GM12878 (cell line): Measurements from ENCODE around the gene HACE1. TPM values are rescaled to one million over a fixed set of nuclear protein-coding genes. Genes with fewer than 3 reads are reported as not detected.

Experiments used
- ATAC-seq: fragments of 200-7000 bp; cut with Tn5 transposase; 3 replicates; pipeline ENCODE4 v1.9.1; 2020; ENCODE audit warnings: mild to moderate bottlenecking, moderate library complexity
- BruUV-seq: library from RNA; stranded (reverse); fragments of 400-500 nt; replicated peaks from 2 replicates; lab custom pipeline; 2021; lab: Mats Ljungman, UMichigan
- CTCF ChIA-PET: fragments of 300-600 bp; sonication (Branson Sonifier 250); formaldehyde crosslinking; extraction: SDS; loops from one replicate; lab custom pipeline; 2021; ENCODE audit warnings: inconsistent platforms; lab: Yijun Ruan, JAX
- POLR2A ChIA-PET: fragments of 350-600 bp; formaldehyde crosslinking; extraction: SDS; loops from one replicate; lab custom pipeline; 2021; ENCODE audit warnings: inconsistent platforms; lab: Charles Lee
- RAD21 ChIA-PET: fragments of 300-600 bp; sonication (Branson Sonifier 250); formaldehyde crosslinking; loops from one replicate; lab custom pipeline; 2023; ENCODE audit warnings: antibody characterized with exemption; ENCODE audit not compliant: unreplicated experiment; lab: Charles Lee
- SMC1A ChIA-PET: fragments of 300-600 bp; sonication (Branson Sonifier 250); formaldehyde crosslinking; loops from one replicate; lab custom pipeline; 2023; ENCODE audit not compliant: unreplicated experiment, uncharacterized antibody; lab: Charles Lee
- DNase-seq: peaks from one replicate; pipeline ENCODE4 v3.0.0-alpha.2; 2011; ENCODE audit warnings: low read depth, low spot score
- FAIRE-seq: peaks from 3 replicates; lab custom pipeline; 2011; peaks lifted over from hg19 to GRCh38; lab: Jason Lieb, UNC
- H2AFZ ChIP-seq: 2 replicates; pipeline ENCODE4 v1.6.0; 2011; ENCODE audit warnings: low read depth, low read length, control low read depth; ENCODE audit not compliant: control insufficient read depth
- H3K27ac ChIP-seq: 2 replicates; pipeline ENCODE4 v1.5.1; 2011; ENCODE audit warnings: control low read depth; ENCODE audit not compliant: control insufficient read depth, insufficient read depth
- H3K27me3 ChIP-seq, 2 experiments: replicated peaks in 1 of 2; 2 replicates each; pipeline versions ENCODE4 v1.6.0 to v1.6.1; 2011; ENCODE audit warnings: low read length in 1 of 2; ENCODE audit not compliant: control insufficient read depth in 2 of 2, insufficient read depth in 2 of 2
- H3K36me3 ChIP-seq, 2 experiments: 2 replicates each; pipeline ENCODE4 v1.5.1; 2011; ENCODE audit warnings: low read length in 1 of 2; ENCODE audit not compliant: control insufficient read depth in 2 of 2, insufficient read depth in 2 of 2
- H3K4me1 ChIP-seq: 2 replicates; pipeline ENCODE4 v1.6.1; 2011; ENCODE audit warnings: mild to moderate bottlenecking, low read length, moderate library complexity, mixed read lengths; ENCODE audit not compliant: control insufficient read depth, insufficient read depth
- H3K4me2 ChIP-seq: 2 replicates; pipeline ENCODE4 v1.6.0; 2011; ENCODE audit warnings: control low read depth; ENCODE audit not compliant: control insufficient read depth, insufficient read depth
- H3K4me3 ChIP-seq: fragments of 200-600 bp; sonication (generic); 2 replicates; pipeline ENCODE4 v1.5.1; 2016
- H3K79me2 ChIP-seq: 2 replicates; pipeline ENCODE4 v1.6.0; 2011; ENCODE audit warnings: low read length; ENCODE audit not compliant: control insufficient read depth, insufficient read depth
- H3K9ac ChIP-seq: 2 replicates; pipeline ENCODE4 v1.8.0; 2011; ENCODE audit warnings: low read length, control low read depth, mixed read lengths; ENCODE audit not compliant: control insufficient read depth, insufficient read depth
- H3K9me3 ChIP-seq: replicated peaks from 3 replicates; pipeline ENCODE4 v1.5.1; 2011; ENCODE audit warnings: mild to moderate bottlenecking, low read length; ENCODE audit not compliant: control insufficient read depth, insufficient read depth
- H4K20me1 ChIP-seq: 2 replicates; pipeline ENCODE4 v1.6.0; 2011; ENCODE audit not compliant: control insufficient read depth, insufficient read depth
- BMI1 ChIP-seq: fragments of 450-650 bp; IDR thresholded peaks from 2 replicates; pipeline ENCODE4 v1.6.1; 2016; ENCODE audit warnings: mild to moderate bottlenecking, moderate library complexity, borderline replicate concordance
- CBFB ChIP-seq: IDR thresholded peaks from 2 replicates; pipeline ENCODE4 v1.6.1; 2016; ENCODE audit warnings: antibody characterized with exemption, low read depth
- CEBPZ ChIP-seq: fragments of 150-350 bp; IDR thresholded peaks from 2 replicates; pipeline ENCODE4 v1.6.1; 2016; ENCODE audit warnings: low read depth, low read length
- CHD4 ChIP-seq: fragments of 200-600 bp; sonication (generic); IDR thresholded peaks from 2 replicates; pipeline ENCODE4 v1.6.1; 2016; ENCODE audit warnings: mild to moderate bottlenecking
- ETV6 ChIP-seq, 2 experiments: fragments of 450-650 bp in 1 of 2; IDR thresholded peaks in 1 of 2; conservative IDR thresholded peaks in 1 of 2; 2 replicates each; pipeline ENCODE4 v1.6.1; 2014; ENCODE audit warnings: antibody characterized with exemption in 1 of 2, borderline replicate concordance in 1 of 2, low read depth in 1 of 2, mild to moderate bottlenecking in 1 of 2, moderate library complexity in 1 of 2
- LARP7 ChIP-seq: fragments of 450-650 bp; IDR thresholded peaks from 2 replicates; pipeline ENCODE4 v1.6.1; 2017; ENCODE audit warnings: mild to moderate bottlenecking
- MYB ChIP-seq: fragments of 150-350 bp; IDR thresholded peaks from 2 replicates; pipeline ENCODE4 v1.6.1; 2014; ENCODE audit warnings: mild to moderate bottlenecking, low read depth, low read length, borderline replicate concordance
- POLR2AphosphoS2 ChIP-seq: IDR thresholded peaks from 2 replicates; pipeline ENCODE4 v1.6.1; 2011; ENCODE audit warnings: low read depth, mild to moderate bottlenecking, low read length, improper control_type of control experiment, moderate library complexity
- TBL1XR1 ChIP-seq: IDR thresholded peaks from 2 replicates; pipeline ENCODE4 v1.6.1; 2012; ENCODE audit warnings: low read depth, low read length, improper control_type of control experiment
- WGBS: methylation state at CpG from one replicate; pipeline ENCODE4 v1.1.6; 2016; ENCODE audit warnings: low lambda C conversion rate; ENCODE audit not compliant: insufficient replicate concordance, insufficient coverage; ENCODE audit errors: missing lambda C conversion rate; 5-methylcytosine and 5-hydroxymethylcytosine counted together
- in situ Hi-C: fragments of 300-500 bp; cut with MboI; formaldehyde crosslinking; loops from 9 replicates; pipeline ENCODE4 v1.14.3; 2018; ENCODE audit warnings: mixed read lengths
- intact Hi-C: fragments of 100-400 bp; cut with micrococcal nuclease; formaldehyde crosslinking; loops from one replicate; pipeline ENCODE4 v1.14.2; 2022; ENCODE audit not compliant: unreplicated experiment
- polyA plus RNA-seq, 11 experiments: library from polyadenylated mRNA; depleted of rRNA in 4 of 11; unstranded in 6 of 11; stranded (reverse) in 5 of 11; fragments of >200 nt; fragmentation: Nextera tagmentation in 4 of 11; fragmentation: Illumina TruSeq in 1 of 11; extraction: Ambion mirVana in 4 of 11; extraction: Trizol in 1 of 11; gene quantifications; 1 replicate in 1 of 11; 2 replicates in 10 of 11; pipeline versions ENCODE4 v1.2.1 to v1.2.3, GENCODE V29; 2011 to 2016; ENCODE audit warnings: inconsistent platforms in 2 of 11, missing spikeins in 2 of 11, low read depth in 1 of 11
- total RNA-seq, 4 experiments: library from RNA; depleted of rRNA in 3 of 4; stranded (reverse); fragments of >200 nt in 3 of 4; fragmentation: Illumina TruSeq in 1 of 4; extraction: Trizol in 1 of 4; gene quantifications; 2 replicates each; pipeline versions ENCODE4 v1.2.1 to v1.2.3, GENCODE V29; 2013 to 2021
- TF ChIP-seq, protein P1 (sequence below), 3 experiments: IDR thresholded peaks in 2 of 3; conservative IDR thresholded peaks in 1 of 3; 2 replicates each; pipeline ENCODE4 v1.5.1; 2011; ENCODE audit warnings: low read depth in 3 of 3, low read length in 3 of 3, mild to moderate bottlenecking in 3 of 3, control low read depth in 2 of 3, moderate library complexity in 2 of 3, inconsistent platforms in 1 of 3, mixed read lengths in 1 of 3; ENCODE audit not compliant: control insufficient read depth in 2 of 3, insufficient read depth in 1 of 3; ENCODE audit errors: extremely low read depth in 1 of 3

The HACE1 gene
- total and polyA plus RNA-seq, 10 of the 15 experiments (the other 5 are each of a cell fraction or from before 2014, with no cell fraction given): 1.6 to 16.9 (median 5.6) TPM

DNA sequence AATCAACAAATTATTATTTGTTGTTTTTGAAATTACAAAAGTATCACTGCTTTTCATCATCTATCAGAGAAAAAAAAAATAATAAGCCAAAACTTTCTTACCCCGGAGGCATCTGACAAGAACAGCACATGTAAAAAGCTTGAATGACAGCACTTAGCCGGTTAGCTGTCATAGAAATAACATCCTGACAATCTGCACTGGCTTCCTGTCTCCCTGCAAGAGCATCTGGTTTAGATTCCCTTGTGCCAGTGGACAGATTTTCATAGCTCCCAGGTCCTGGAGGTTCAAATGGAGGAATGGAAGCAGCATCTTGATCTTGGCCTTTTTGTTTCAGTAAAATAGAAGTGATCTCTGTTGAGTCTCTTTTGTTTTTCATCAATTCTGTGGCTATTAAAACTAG lies 74.8 kb downstream of the HACE1 start:
- peaks cover 3% of the 10 kb centered on the region; the same call in 1 of the 2 replicates for H3K4me1 ChIP-seq
- intact Hi-C loops (no loop called here), in situ Hi-C loops (loop anchor here (5.0 kb wide), 1 partner anchor 292 kb away; no protein-coding TSS in a partner anchor)
- H3K27ac ChIP-seq: no peak overlapping the region
- no peak overlapping the region for H2AFZ ChIP-seq
- H3K4me3 ChIP-seq: no peak overlapping the region
- no peaks in the 10 kb centered on the region for H4K20me1 ChIP-seq
- no peak overlapping the region for H3K4me2 ChIP-seq
- ATAC-seq: no peak
- H3K36me3 ChIP-seq: no peaks in the 10 kb centered on the region; a peak in 1 of 4 replicates
- no peak for FAIRE-seq
- POLR2A ChIA-PET: no interaction called here
- SMC1A ChIA-PET: no interaction called here
- H3K9ac ChIP-seq: no peak overlapping the region
- CTCF ChIA-PET: interaction anchor here (0.6 to 1.7 kb wide), 2 partner anchors 12 to 48 kb away, joined by 3 to 4 read pairs; no protein-coding TSS in a partner anchor
- no peaks in the 10 kb centered on the region for H3K79me2 ChIP-seq
- BruUV-seq: no TSS peak
- H3K9me3 ChIP-seq: no peaks in the 10 kb centered on the region
- TF ChIP-seq CBFB: no peak
- 98% methylated on average over 2 of the region's 2 CpGs for WGBS
- H3K27me3 ChIP-seq: no peaks in the 10 kb centered on the region
- no peak for DNase-seq
- RAD21 ChIA-PET: no interaction called here

DNA sequence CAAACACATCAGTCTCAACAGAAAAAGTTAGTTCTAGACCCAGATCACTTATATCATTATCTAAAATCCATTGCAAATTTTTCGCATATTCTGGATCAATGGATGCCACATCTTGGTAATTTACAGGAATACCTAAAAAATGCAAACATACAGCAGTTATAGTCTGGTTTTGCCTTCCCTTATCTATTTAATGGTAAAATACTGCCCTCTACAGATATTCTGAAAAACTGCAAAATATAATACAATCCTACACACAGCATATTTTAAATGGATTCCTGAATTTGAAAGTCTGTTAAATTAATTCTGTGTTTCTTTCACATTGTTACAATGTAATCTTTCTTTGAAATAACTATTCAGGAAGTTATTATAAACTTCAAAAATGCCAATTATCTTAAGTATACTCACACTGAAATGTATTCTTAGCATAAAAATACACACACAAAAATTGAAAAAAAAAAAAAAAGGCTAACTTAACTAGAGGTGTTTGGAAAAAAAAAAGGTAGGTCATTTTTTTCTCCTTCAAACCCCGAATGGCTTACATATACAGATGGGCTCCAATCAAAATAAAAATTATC lies 88.4 kb downstream of the HACE1 start:
- Histone ChIP-seq H3K27ac (no peak overlapping the region), H3K9me3 (no peaks in the 10 kb centered on the region), H3K9ac (no peak overlapping the region), H3K27me3 (no peaks in the 10 kb centered on the region), H4K20me1 (no peaks in the 10 kb centered on the region), H2AFZ (no peak overlapping the region; the same call in 1 of the 2 replicates), H3K79me2 (no peaks in the 10 kb centered on the region), H3K4me1 (no peaks in the 10 kb centered on the region), H3K36me3 (no peaks in the 10 kb centered on the region), H3K4me2 (no peak overlapping the region), H3K4me3 (no peak overlapping the region)
- CTCF ChIA-PET: interaction anchor here (0.7 to 4.5 kb wide), 6 partner anchors 12 to 240 kb away, joined by 3 to 37 read pairs (median 3); no protein-coding TSS in a partner anchor
- 2% methylated on average over 2 of the region's 2 CpGs for WGBS
- intact Hi-C loops: loop anchor here (1.0 to 2.0 kb wide), 2 partner anchors 88 to 247 kb away; no protein-coding TSS in a partner anchor
- POLR2A ChIA-PET: no interaction called here
- SMC1A ChIA-PET: interaction anchor here (0.6 to 1.0 kb wide), 3 partner anchors 19 to 164 kb away, joined by 3 to 7 read pairs (median 3); no protein-coding TSS in a partner anchor
- no peak for DNase-seq
- BruUV-seq: no TSS peak
- in situ Hi-C loops: loop anchor here (5.0 kb wide), 2 partner anchors 84 to 244 kb away; no protein-coding TSS in a partner anchor
- FAIRE-seq: peak; percentile 90
- ATAC-seq: peak; percentile 84
- RAD21 ChIA-PET: interaction anchor here (1.0 kb wide), 1 partner anchor 40 kb away, joined by 3 read pairs; no protein-coding TSS in a partner anchor
- TF ChIP-seq CHD4: no peak
- no peak for TF ChIP-seq MYB
- TF ChIP-seq POLR2AphosphoS2: no peak
- TF ChIP-seq, protein P1, sequence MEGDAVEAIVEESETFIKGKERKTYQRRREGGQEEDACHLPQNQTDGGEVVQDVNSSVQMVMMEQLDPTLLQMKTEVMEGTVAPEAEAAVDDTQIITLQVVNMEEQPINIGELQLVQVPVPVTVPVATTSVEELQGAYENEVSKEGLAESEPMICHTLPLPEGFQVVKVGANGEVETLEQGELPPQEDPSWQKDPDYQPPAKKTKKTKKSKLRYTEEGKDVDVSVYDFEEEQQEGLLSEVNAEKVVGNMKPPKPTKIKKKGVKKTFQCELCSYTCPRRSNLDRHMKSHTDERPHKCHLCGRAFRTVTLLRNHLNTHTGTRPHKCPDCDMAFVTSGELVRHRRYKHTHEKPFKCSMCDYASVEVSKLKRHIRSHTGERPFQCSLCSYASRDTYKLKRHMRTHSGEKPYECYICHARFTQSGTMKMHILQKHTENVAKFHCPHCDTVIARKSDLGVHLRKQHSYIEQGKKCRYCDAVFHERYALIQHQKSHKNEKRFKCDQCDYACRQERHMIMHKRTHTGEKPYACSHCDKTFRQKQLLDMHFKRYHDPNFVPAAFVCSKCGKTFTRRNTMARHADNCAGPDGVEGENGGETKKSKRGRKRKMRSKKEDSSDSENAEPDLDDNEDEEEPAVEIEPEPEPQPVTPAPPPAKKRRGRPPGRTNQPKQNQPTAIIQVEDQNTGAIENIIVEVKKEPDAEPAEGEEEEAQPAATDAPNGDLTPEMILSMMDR (IDR thresholded peaks at IDR 0.05 in 2 of 3, conservative IDR thresholded peaks at IDR 0.05 in 1 of 3; ENCODE audit: control insufficient read depth in 2 of 3, extremely low read depth in 1 of 3, insufficient read depth in 1 of 3, low read depth in 3 of 3, low read length in 3 of 3): peak in 2 of 3 experiments; percentile 46 to 50; a peak in 2 of 6 replicates
- no peak for TF ChIP-seq LARP7
- TF ChIP-seq BMI1: no peak
- no peak for TF ChIP-seq TBL1XR1
- TF ChIP-seq ETV6 (conservative IDR thresholded peaks at IDR 0.05 in 1 of 2, IDR thresholded peaks at IDR 0.05 in 1 of 2; ENCODE audit: borderline replicate concordance in 1 of 2, low read depth in 1 of 2): no peak
- TF ChIP-seq CEBPZ: no peak
